PC-3 (cell line): ENCODE measurements around the gene SCLY.

Experiments
- EZH2 ChIP-seq: fragments of 300-600 bp; sonication (generic); IDR thresholded peaks from one replicate; pipeline ENCODE4 v1.6.1; 2017; ENCODE audit warnings: antibody characterized with exemption, mild to moderate bottlenecking, low read length; ENCODE audit not compliant: unreplicated experiment
- TF ChIP-seq, protein P1 (sequence below): fragments of 300-600 bp; sonication (generic); conservative IDR thresholded peaks from 2 replicates; pipeline ENCODE4 v1.5.1; 2017; ENCODE audit warnings: antibody characterized with exemption, low read depth, mild to moderate bottlenecking, low read length

DNA sequence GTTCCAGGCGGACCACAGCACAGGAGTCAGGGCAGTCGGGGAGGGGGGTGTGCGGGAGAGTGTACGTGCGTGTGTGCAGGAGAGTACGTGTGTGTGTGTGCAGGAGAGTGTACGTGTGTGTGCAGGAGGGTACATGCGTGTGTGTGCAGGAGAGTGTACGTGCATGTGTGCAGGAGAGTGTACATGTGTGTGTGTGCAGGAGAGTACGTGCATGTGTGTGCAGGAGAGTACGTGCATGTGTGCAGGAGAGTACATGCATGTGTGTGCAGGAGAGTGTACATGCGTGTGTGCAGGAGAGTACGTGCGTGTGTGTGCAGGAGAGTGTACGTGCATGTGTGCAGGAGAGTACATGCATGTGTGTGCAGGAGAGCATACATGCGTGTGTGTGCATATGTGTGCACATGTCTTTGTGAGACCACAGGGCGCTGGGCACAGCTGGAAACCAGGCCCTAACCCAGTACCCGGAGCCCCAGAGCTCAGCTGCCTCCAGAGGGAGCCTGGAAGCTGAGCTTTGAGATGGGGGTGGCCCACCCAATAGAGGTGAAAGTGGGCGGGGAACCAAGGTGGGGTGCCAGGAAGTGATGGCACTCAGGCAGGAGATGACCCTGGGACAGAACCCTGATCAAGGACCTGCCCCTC lies 63.8 kb downstream of the SCLY start:
- TF ChIP-seq, protein P1, sequence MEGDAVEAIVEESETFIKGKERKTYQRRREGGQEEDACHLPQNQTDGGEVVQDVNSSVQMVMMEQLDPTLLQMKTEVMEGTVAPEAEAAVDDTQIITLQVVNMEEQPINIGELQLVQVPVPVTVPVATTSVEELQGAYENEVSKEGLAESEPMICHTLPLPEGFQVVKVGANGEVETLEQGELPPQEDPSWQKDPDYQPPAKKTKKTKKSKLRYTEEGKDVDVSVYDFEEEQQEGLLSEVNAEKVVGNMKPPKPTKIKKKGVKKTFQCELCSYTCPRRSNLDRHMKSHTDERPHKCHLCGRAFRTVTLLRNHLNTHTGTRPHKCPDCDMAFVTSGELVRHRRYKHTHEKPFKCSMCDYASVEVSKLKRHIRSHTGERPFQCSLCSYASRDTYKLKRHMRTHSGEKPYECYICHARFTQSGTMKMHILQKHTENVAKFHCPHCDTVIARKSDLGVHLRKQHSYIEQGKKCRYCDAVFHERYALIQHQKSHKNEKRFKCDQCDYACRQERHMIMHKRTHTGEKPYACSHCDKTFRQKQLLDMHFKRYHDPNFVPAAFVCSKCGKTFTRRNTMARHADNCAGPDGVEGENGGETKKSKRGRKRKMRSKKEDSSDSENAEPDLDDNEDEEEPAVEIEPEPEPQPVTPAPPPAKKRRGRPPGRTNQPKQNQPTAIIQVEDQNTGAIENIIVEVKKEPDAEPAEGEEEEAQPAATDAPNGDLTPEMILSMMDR, result no peak
- TF ChIP-seq EZH2, result no peak
